Motor neuron (in vitro differentiated cells): Measurements from ENCODE around the gene DLAT. TPM values are rescaled to one million over a fixed set of nuclear protein-coding genes. Genes with fewer than 3 reads are reported as not detected.
"Not testable (repeated sequence)": the region's sequence is repeated elsewhere in the genome, so short reads cannot be mapped to it uniquely, and the experiment has no call there.

Experiments
- ATAC-seq, 8 experiments: fragments of 200-7000 bp; cut with Tn5 transposase; replicated peaks in 6 of 8; 2 replicates each; pipeline ENCODE4 v1.8.0; 2021; ENCODE audit warnings: mild to moderate bottlenecking in 8 of 8, moderate library complexity in 8 of 8
- H3K27ac ChIP-seq, 2 donors: fragments of 250-450 bp; sonication (Bioruptor Pico); 2 replicates each; pipeline ENCODE4 v1.9.0; 2021; ENCODE audit warnings: antibody characterized with exemption in 2 of 2, mild to moderate bottlenecking in 2 of 2, moderate library complexity in 1 of 2
- H3K4me1 ChIP-seq, 2 donors: fragments of 250-450 bp; sonication (Bioruptor Pico); replicated peaks in 1 of 2; 2 replicates each; pipeline ENCODE4 v1.6.1; 2021; ENCODE audit warnings: antibody characterized with exemption in 2 of 2, mild to moderate bottlenecking in 2 of 2, moderate library complexity in 1 of 2
- H3K4me3 ChIP-seq, 5 donors: fragments of 250-450 bp; sonication (Bioruptor Pico); 2 replicates each; pipeline ENCODE4 v1.9.0; 2021; ENCODE audit warnings: antibody characterized with exemption in 5 of 5, mild to moderate bottlenecking in 5 of 5, moderate library complexity in 4 of 5
- WGBS, 10 experiments: fragments of 450-650 bp; shearing (Covaris generic); methylation state at CpG; one replicate each; pipeline ENCODE4 v1.0.0; 2022; 5-methylcytosine and 5-hydroxymethylcytosine counted together
- in situ Hi-C, 9 experiments: fragments of 400-800 bp; cut with MboI; loops; one replicate each; pipeline ENCODE4 v1.15.0; 2021; ENCODE audit warnings: low sequenced_read_pairs in 9 of 9, low pct_unique_long_range_greater_than_20kb in 2 of 9; ENCODE audit not compliant: unreplicated experiment in 9 of 9
- total RNA-seq, 8 experiments: library from RNA; unstranded; fragments of 300-600 nt; gene quantifications; 2 replicates each; pipeline versions ENCODE4 v1.2.3 to v1.2.4, GENCODE V29; 2022

DLAT gene
- total RNA-seq, 8 experiments from 2014 or later: 23.4 to 70.2 (median 36.8) TPM

DNA sequence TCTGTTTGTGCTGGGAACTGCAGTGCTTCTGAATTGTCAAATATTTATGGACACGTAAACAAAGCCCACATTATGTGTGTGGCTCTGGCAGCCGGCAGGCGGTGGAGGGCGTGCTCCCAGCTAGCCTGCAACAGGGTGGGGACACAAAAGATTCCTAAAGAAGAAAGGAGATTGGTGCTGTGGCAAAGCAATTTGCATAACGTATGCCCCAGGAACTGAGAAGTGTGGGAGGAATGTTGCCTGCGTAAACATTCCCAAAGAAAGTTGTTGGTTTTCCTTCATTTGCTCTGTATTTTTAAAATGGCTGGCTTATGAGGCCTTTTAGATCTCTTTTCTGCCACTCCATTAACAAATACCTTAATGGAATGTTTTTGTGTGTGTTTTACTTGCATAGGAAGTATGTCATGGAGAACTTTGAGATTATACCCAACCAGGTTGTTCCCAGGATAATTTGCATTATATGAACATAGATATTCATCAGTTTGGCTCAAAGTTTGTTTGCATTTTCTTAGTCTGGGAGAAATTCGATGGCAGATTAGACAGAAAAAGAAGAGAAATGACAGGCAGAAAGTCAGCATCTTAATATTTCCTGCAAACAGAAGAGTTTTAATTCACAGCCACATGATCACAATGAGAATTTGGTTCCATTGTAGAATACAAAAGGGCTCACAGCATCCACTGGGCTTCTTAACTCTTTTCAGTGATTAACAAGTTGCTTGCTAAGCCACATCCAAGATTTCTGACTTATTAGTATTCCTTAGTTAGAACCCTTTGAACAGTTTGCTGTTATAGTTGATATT lies 41.8 kb upstream of the DLAT start:
- WGBS, 10 experiments: 0 to 24% (median 10%) methylated on average over 2 to 6 of the region's 7 CpGs
- ATAC-seq: peak; percentile 74 to 89 (median 82)
- Histone ChIP-seq H3K27ac (peak overlapping the region; percentile 27 to 64), H3K4me3 (no peak overlapping the region), H3K4me1 (peaks cover 29 to 30% of the 10 kb centered on the region in 2 donors)
- in situ Hi-C loops: loop anchor here in 1 of 9 experiments (25.0 kb wide), 1 partner anchor 96 kb away; the partner anchor contains the start of genes CFAP68 and FDXACB1

DNA sequence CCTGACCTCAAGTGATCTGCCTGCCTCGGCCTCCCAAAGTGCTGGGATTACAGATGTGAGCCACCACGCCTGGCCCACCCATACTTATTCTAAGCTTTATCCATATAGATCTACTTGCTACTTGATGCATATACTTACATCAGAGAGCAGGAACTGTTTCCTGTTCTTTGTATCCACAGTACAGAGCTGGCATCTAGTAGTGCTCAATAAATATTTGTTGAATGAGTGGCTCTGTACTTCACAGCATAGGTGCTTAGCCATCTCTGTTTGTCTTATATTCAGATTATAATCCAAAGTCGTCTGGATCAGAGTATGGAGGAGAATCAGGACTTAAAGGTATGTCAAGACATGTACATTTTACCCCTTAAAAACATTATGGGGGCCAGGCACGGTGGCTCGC lies 38.6 kb upstream of the DLAT start:
- no peak overlapping the region for H3K4me3 ChIP-seq
- H3K27ac ChIP-seq: no peak overlapping the region
- H3K4me1 ChIP-seq: peaks cover 18 to 20% of the 10 kb centered on the region in 2 donors
- WGBS, 10 experiments: 71 to 100% (median 84%) methylated on average over 1 to 4 of the region's 5 CpGs; no CpG with 5 or more reads in 4 of the 10 experiments
- in situ Hi-C loops: loop anchor here in 1 of 9 experiments (25.0 kb wide), 1 partner anchor 99 kb away; the partner anchor contains the start of genes CFAP68 and FDXACB1
- no peak for ATAC-seq

- Histone ChIP-seq H3K4me3 (no peak overlapping the region), H3K4me1 (peaks cover 5 to 7% of the 10 kb centered on the region in 2 donors), H3K27ac (no peak overlapping the region)
- in situ Hi-C loops: loop anchor here in 1 of 9 experiments (25.0 kb wide), 1 partner anchor 103 kb away; the partner anchor contains the start of genes CFAP68 and FDXACB1
- WGBS, 10 experiments: 67 to 100% (median 92%) methylated on average over 1 to 6 of the region's 6 CpGs; no CpG with 5 or more reads in 1 of the 10 experiments
- no peak for ATAC-seq
These were observed 34.8 kb upstream of the DLAT start for GRCh38 chr11:111990381-111990780.

DNA sequence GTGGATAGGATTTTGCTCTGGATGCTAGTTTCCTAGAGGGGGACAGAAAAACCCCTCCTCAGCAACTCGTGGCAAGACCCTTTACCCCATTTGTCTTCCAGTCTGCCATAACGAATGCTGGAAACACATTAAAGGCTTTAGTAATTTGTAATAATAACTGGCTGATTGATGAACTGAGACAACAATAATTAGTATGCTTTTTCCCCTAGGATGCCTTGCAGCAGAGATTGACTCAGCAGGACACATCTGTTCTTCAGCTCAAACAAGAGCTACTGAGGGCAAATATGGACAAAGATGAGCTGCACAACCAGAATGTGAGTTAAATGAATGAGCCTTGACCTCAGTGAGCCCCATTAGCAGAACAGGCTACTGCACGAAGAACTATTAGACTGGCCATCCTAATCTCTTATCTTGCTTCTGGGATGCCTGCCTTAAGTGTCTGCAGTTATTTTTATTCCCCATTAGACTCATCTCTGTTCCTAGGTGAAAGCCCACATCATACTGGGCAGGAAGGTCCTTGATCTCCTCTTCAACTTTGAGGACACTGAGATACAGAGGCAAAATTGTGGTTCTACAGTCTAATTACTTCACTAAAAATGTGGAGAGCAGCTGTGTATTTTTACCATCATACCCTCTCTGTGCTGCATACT lies 32.9 kb upstream of the DLAT start:
- 20 to 100% (median 56%) methylated on average over 1 to 3 of the region's 3 CpGs; no CpG with 5 or more reads in 2 of the 10 experiments for WGBS, 10 experiments
- Histone ChIP-seq H3K27ac (no peak overlapping the region), H3K4me3 (no peak overlapping the region), H3K4me1 (peaks cover 5 to 7% of the 10 kb centered on the region in 2 donors)
- in situ Hi-C loops: loop anchor here in 1 of 9 experiments (25.0 kb wide), 1 partner anchor 105 kb away; the partner anchor contains the start of genes CFAP68 and FDXACB1
- ATAC-seq: peak in 2 of 8 experiments; percentile 14 to 52

DNA sequence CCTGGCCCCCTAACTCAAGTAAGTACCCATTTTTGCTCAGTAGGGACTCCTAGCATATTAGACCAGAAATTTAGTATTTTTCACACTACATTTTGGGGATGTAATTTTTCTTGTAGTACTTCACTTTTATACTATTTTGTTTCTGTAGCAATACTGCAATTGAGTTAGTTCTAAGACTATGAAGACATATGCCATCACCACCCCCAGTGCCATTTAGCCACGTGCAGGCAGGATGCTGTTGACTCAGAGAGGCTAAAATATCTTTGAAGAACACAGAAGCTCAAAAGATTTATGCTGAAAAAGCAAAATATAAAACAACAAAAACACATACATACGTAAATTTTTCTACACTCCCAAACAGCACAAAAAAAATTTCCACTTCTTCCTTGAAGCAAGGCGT lies 29.1 kb upstream of the DLAT start:
- in situ Hi-C loops: loop anchor here in 1 of 9 experiments (25.0 kb wide), 1 partner anchor 109 kb away; the partner anchor contains the start of genes CFAP68 and FDXACB1
- H3K4me1 ChIP-seq: peaks cover 5% of the 10 kb centered on the region in 2 donors
- 48 to 100% (median 95%) methylated on average over 1 to 3 of the region's 3 CpGs; no CpG with 5 or more reads in 2 of the 10 experiments for WGBS, 10 experiments

GRCh38 chr11:111996669-111997068 lies 28.5 kb upstream of the DLAT start:
- H3K27ac ChIP-seq, H3K4me1 ChIP-seq, H3K4me3 ChIP-seq: not testable (repeated sequence)
- peak in 3 of 8 experiments; percentile 66 to 82 (median 67) for ATAC-seq
- in situ Hi-C loops: loop anchor here in 1 of 9 experiments (25.0 kb wide), 1 partner anchor 109 kb away; the partner anchor contains the start of genes CFAP68 and FDXACB1
- 19 to 88% (median 72%) methylated on average over 1 to 4 of the region's 5 CpGs for WGBS, 10 experiments

More for the DNA sequence above, 29.1 kb upstream of the DLAT start:
- no peak for ATAC-seq
- H3K4me3 ChIP-seq: no peak overlapping the region
- no peak overlapping the region for H3K27ac ChIP-seq

- in situ Hi-C loops: loop anchor here in 1 of 9 experiments (25.0 kb wide), 1 partner anchor 112 kb away; the partner anchor contains the start of genes CFAP68 and FDXACB1
- H3K4me1 ChIP-seq: no peaks in the 10 kb centered on the region
These were observed 26.1 kb upstream of the DLAT start for GRCh38 chr11:111999111-111999510.

GRCh38 chr11:112000703-112001102 lies 24.5 kb upstream of the DLAT start:
- ATAC-seq: no peak
- in situ Hi-C loops: loop anchor here in 1 of 9 experiments (25.0 kb wide), 1 partner anchor 138 kb away; the partner anchor contains the start of gene ALG9
- Histone ChIP-seq H3K4me3 (no peak overlapping the region), H3K27ac (no peak overlapping the region), H3K4me1 (no peaks in the 10 kb centered on the region)
- WGBS, 10 experiments: 75 to 100% (median 100%) methylated on average over 1 of the region's 1 CpG; no CpG with 5 or more reads in 1 of the 10 experiments

More at GRCh38 chr11:111999111-111999510, 26.1 kb upstream of the DLAT start:
- H3K27ac ChIP-seq: no peak overlapping the region
- H3K4me3 ChIP-seq: no peak overlapping the region
- ATAC-seq: no peak

GRCh38 chr11:112002491-112003216 lies 22.6 kb upstream of the DLAT start:
- Histone ChIP-seq H3K4me1 (no peaks in the 10 kb centered on the region), H3K27ac (no peak overlapping the region), H3K4me3 (no peak overlapping the region)
- ATAC-seq: no peak
- 78 to 100% (median 92%) methylated on average over 1 to 6 of the region's 6 CpGs for WGBS, 10 experiments
- in situ Hi-C loops: loop anchor here in 1 of 9 experiments (25.0 kb wide), 1 partner anchor 140 kb away; the partner anchor contains the start of gene ALG9

- peak in 1 of 8 experiments; percentile 24 for ATAC-seq
- no peak overlapping the region for H3K4me3 ChIP-seq
- 29 to 100% (median 82%) methylated on average over 1 to 3 of the region's 4 CpGs; no CpG with 5 or more reads in 2 of the 10 experiments for WGBS, 10 experiments
- in situ Hi-C loops: loop anchor here in 1 of 9 experiments (25.0 kb wide), 1 partner anchor 142 kb away; the partner anchor contains the start of gene ALG9
- no peaks in the 10 kb centered on the region for H3K4me1 ChIP-seq
- H3K27ac ChIP-seq: no peak overlapping the region
These were observed 20.8 kb upstream of the DLAT start for GRCh38 chr11:112004389-112004788.

- in situ Hi-C loops: loop anchor here in 1 of 9 experiments (25.0 kb wide), 1 partner anchor 143 kb away; the partner anchor contains the start of gene ALG9
- no peaks in the 10 kb centered on the region for H3K4me1 ChIP-seq
- H3K27ac ChIP-seq: no peak overlapping the region
- peak in 4 of 8 experiments; percentile 10 to 52 (median 24) for ATAC-seq
- 74 to 100% (median 92%) methylated on average over 1 to 9 of the region's 11 CpGs; no CpG with 5 or more reads in 1 of the 10 experiments for WGBS, 10 experiments
- no peak overlapping the region for H3K4me3 ChIP-seq
These were observed 19.6 kb upstream of the DLAT start for GRCh38 chr11:112005422-112006094.
